Thoracic aorta (tissue), 2 donors: Measurements from ENCODE around the gene LRRC73. TPM values are rescaled to one million over a fixed set of nuclear protein-coding genes. Genes with fewer than 3 reads are reported as not detected.

Experiments
- ATAC-seq: fragments of 150-250 bp; one replicate; pipeline ENCODE4 v1.8.0; 2017; ENCODE audit warnings: low read depth; ENCODE audit not compliant: insufficient number of reproducible peaks, low FRiP score
- DNase-seq: peaks from one replicate; pipeline ENCODE4 v3.0.0-alpha.2; 2020; ENCODE audit warnings: low spot score
- H3K27ac ChIP-seq, 2 donors: fragments of 200-600 bp; sonication (generic); 1 replicate in 1 of 2; 2 replicates in 1 of 2; pipeline ENCODE4 v1.5.1; 2016; ENCODE audit warnings: mild to moderate bottlenecking in 2 of 2, moderate library complexity in 2 of 2
- H3K27me3 ChIP-seq: fragments of 200-600 bp; sonication (generic); replicated peaks from 2 replicates; pipeline ENCODE4 v1.6.0; 2016; ENCODE audit warnings: mild to moderate bottlenecking; ENCODE audit not compliant: insufficient read depth
- H3K36me3 ChIP-seq: fragments of 200-600 bp; sonication (generic); one replicate; pipeline ENCODE4 v1.5.1; 2016
- H3K4me1 ChIP-seq, 2 donors: fragments of 200-600 bp; sonication (generic); 1 replicate in 1 of 2; 2 replicates in 1 of 2; pipeline versions ENCODE4 v1.5.1 to v1.6.0; 2016; ENCODE audit warnings: low read depth in 2 of 2, mild to moderate bottlenecking in 1 of 2; ENCODE audit not compliant: control insufficient read depth in 1 of 2
- H3K4me3 ChIP-seq: fragments of 200-600 bp; sonication (generic); 2 replicates; pipeline ENCODE4 v1.5.1; 2016; ENCODE audit warnings: mild to moderate bottlenecking
- H3K9me3 ChIP-seq: fragments of 200-600 bp; sonication (generic); 2 replicates; pipeline ENCODE4 v1.5.1; 2016
- CTCF ChIP-seq: fragments of 200-600 bp; sonication (generic); IDR thresholded peaks from one replicate; pipeline ENCODE4 v1.5.1; 2019; ENCODE audit warnings: antibody characterized with exemption
- total RNA-seq, 2 donors: library from RNA; depleted of rRNA; stranded (reverse); fragments of >200 nt; gene quantifications; one replicate each; pipeline versions ENCODE4 v1.1.0 to v1.2.3, GENCODE V29; 2016

The LRRC73 gene
- total RNA-seq, 2 donors from 2014 or later, result 0.54 to 0.63 TPM

GRCh38 chr6:43523284-43523683, 13.1 kb upstream of the LRRC73 start:
- no peak overlapping the region for H3K27ac ChIP-seq

GRCh38 chr6:43522547-43523261, 12.6 kb upstream of the LRRC73 start:
- Histone ChIP-seq H3K9me3 (no peaks in the 10 kb centered on the region), H3K27ac (no peak overlapping the region), H3K4me1 (peaks cover 0 to 12% of the 10 kb centered on the region in 2 donors), H3K27me3 (no peaks in the 10 kb centered on the region), H3K4me3 (no peak overlapping the region), H3K36me3 (peaks cover 62% of the 10 kb centered on the region)
- no peak for ATAC-seq
- no peak for TF ChIP-seq CTCF
- no peak for DNase-seq

More at GRCh38 chr6:43523284-43523683, 13.1 kb upstream of the LRRC73 start:
- peaks cover 0 to 6% of the 10 kb centered on the region in 2 donors for H3K4me1 ChIP-seq
- DNase-seq, result no peak
- H3K4me3 ChIP-seq, result no peak overlapping the region
- no peaks in the 10 kb centered on the region for H3K27me3 ChIP-seq
- TF ChIP-seq CTCF, result no peak
- ATAC-seq, result no peak
- peaks cover 66% of the 10 kb centered on the region for H3K36me3 ChIP-seq
- H3K9me3 ChIP-seq, result no peaks in the 10 kb centered on the region

- Histone ChIP-seq H3K27me3 (no peaks in the 10 kb centered on the region), H3K36me3 (peaks cover 54% of the 10 kb centered on the region), H3K4me1 (peaks cover 0 to 17% of the 10 kb centered on the region in 2 donors), H3K27ac (no peak overlapping the region), H3K4me3 (no peak overlapping the region), H3K9me3 (no peaks in the 10 kb centered on the region)
- ATAC-seq, result no peak
- TF ChIP-seq CTCF, result no peak
- DNase-seq, result no peak
Measured at GRCh38 chr6:43521836-43522235, 11.7 kb upstream of the LRRC73 start.

- Histone ChIP-seq H3K27me3 (no peaks in the 10 kb centered on the region), H3K27ac (no peak overlapping the region), H3K4me3 (no peak overlapping the region), H3K36me3 (peaks cover 46% of the 10 kb centered on the region), H3K9me3 (no peaks in the 10 kb centered on the region), H3K4me1 (peaks cover 8 to 29% of the 10 kb centered on the region in 2 donors)
- ATAC-seq, result no peak
- no peak for TF ChIP-seq CTCF
- no peak for DNase-seq
Measured at GRCh38 chr6:43520097-43520496, 10.0 kb upstream of the LRRC73 start.

- Histone ChIP-seq H3K36me3 (peaks cover 39% of the 10 kb centered on the region), H3K4me1 (peaks cover 8 to 39% of the 10 kb centered on the region in 2 donors), H3K27me3 (no peaks in the 10 kb centered on the region), H3K9me3 (no peaks in the 10 kb centered on the region), H3K4me3 (peak overlapping the region; percentile 99), H3K27ac (peak overlapping the region; percentile 57 to 91)
- no peak for ATAC-seq
- DNase-seq, result no peak
- TF ChIP-seq CTCF, result no peak
Measured at GRCh38 chr6:43517505-43518357, 7.6 kb upstream of the LRRC73 start.
